HG03196 (cell line): Measurements from ENCODE around the gene UBN2.
A peak's percentile ranks its signal among the peaks of the same experiment; 100 is the strongest.
"Not testable (repeated sequence)": the region's sequence is repeated elsewhere in the genome, so short reads cannot be mapped to it uniquely, and the experiment has no call there.

Source experiments
- ATAC-seq: cut with Tn5 transposase; IDR thresholded peaks from one replicate; pipeline ENCODE4 v1.9.1; 2021; ENCODE audit not compliant: unreplicated experiment

Gene UBN2

GRCh38 chr7:139294241-139294640, 63.2 kb downstream of the UBN2 start:
- ATAC-seq = no peak

GRCh38 chr7:139294951-139295575, 64.0 kb downstream of the UBN2 start:
- no peak for ATAC-seq

GRCh38 chr7:139297795-139298194, 66.8 kb downstream of the UBN2 start:
- ATAC-seq = no peak

- ATAC-seq = no peak
These were observed 68.3 kb downstream of the UBN2 start for GRCh38 chr7:139299296-139299695.

- ATAC-seq = no peak
These were observed 69.4 kb downstream of the UBN2 start for GRCh38 chr7:139300390-139300789.

GRCh38 chr7:139304517-139304916, 73.5 kb downstream of the UBN2 start:
- ATAC-seq = no peak

GRCh38 chr7:139317939-139318505, 87.0 kb downstream of the UBN2 start:
- no peak for ATAC-seq

- no peak for ATAC-seq
These were observed 90.2 kb downstream of the UBN2 start for GRCh38 chr7:139321071-139321745.

GRCh38 chr7:139324709-139325108, 93.7 kb downstream of the UBN2 start:
- not testable (repeated sequence) for ATAC-seq

- no peak for ATAC-seq
These were observed 97.3 kb downstream of the UBN2 start for GRCh38 chr7:139328375-139328774.

GRCh38 chr7:139329119-139329518, 98.1 kb downstream of the UBN2 start:
- ATAC-seq = no peak

- no peak for ATAC-seq
These were observed 99.4 kb downstream of the UBN2 start for GRCh38 chr7:139330333-139331030.

- ATAC-seq = no peak
These were observed 101.8 kb downstream of the UBN2 start for GRCh38 chr7:139332697-139333359.

GRCh38 chr7:139333443-139333842, 102.4 kb downstream of the UBN2 start:
- not testable (repeated sequence) for ATAC-seq

GRCh38 chr7:139334399-139335150, 103.5 kb downstream of the UBN2 start:
- no peak for ATAC-seq

- ATAC-seq = no peak
These were observed 108.0 kb downstream of the UBN2 start for GRCh38 chr7:139339025-139339424.

GRCh38 chr7:139339698-139340036, 108.6 kb downstream of the UBN2 start:
- no peak for ATAC-seq

- ATAC-seq = peak; percentile 83
These were observed 109.2 kb downstream of the UBN2 start for GRCh38 chr7:139340037-139340807.

- no peak for ATAC-seq
These were observed 109.7 kb downstream of the UBN2 start for GRCh38 chr7:139340808-139341057.

- peak; percentile 57 for ATAC-seq
These were observed 110.2 kb downstream of the UBN2 start, which contains the start of gene FMC1 for GRCh38 chr7:139341058-139341775. TSS of gene FMC1 (plus strand) at chr7:139341337. CDS start at chr7:139341385, 48 bp downstream.
